Lower lobe of right lung (tissue), 2 donors: ENCODE measurements around the gene AGBL1. TPM values are rescaled to one million over a fixed set of nuclear protein-coding genes. Genes with fewer than 3 reads are reported as not detected.

Experiments
- ATAC-seq, 2 donors: fragments of 200-7000 bp; cut with Tn5 transposase; one replicate each; pipeline ENCODE4 v1.9.1; 2020 to 2022; ENCODE audit warnings: mild to moderate bottlenecking in 2 of 2, moderate library complexity in 2 of 2
- DNase-seq: peaks from one replicate; pipeline ENCODE4 v3.0.0-alpha.2; 2020
- H3K27ac ChIP-seq: fragments of 200-600 bp; one replicate; pipeline ENCODE4 v1.8.0; 2022
- H3K27me3 ChIP-seq: fragments of 200-600 bp; one replicate; pipeline ENCODE4 v1.8.0; 2022; ENCODE audit warnings: low read depth
- H3K36me3 ChIP-seq: fragments of 200-600 bp; one replicate; pipeline ENCODE4 v1.8.0; 2022; ENCODE audit warnings: mild to moderate bottlenecking
- H3K4me1 ChIP-seq: fragments of 200-600 bp; one replicate; pipeline ENCODE4 v1.8.0; 2022
- H3K4me3 ChIP-seq: fragments of 200-600 bp; one replicate; pipeline ENCODE4 v1.8.0; 2022; ENCODE audit warnings: mild to moderate bottlenecking
- H3K9me3 ChIP-seq: fragments of 200-600 bp; one replicate; pipeline ENCODE4 v1.8.0; 2022
- intact Hi-C: fragments of 100-400 bp; cut with DNase I; formaldehyde crosslinking; loops from one replicate; pipeline ENCODE4 v1.11.0; 2022
- total RNA-seq: library from RNA; stranded (reverse); fragmentation: NEBNext Ultra II Directional; extraction: Animal tissue kit (Norgen Biotek cat#: 25700); gene quantifications from one replicate; pipeline ENCODE4 v1.2.1, GENCODE V29; 2021
- TF ChIP-seq, protein P1 (sequence below): fragments of 200-600 bp; IDR thresholded peaks from one replicate; pipeline ENCODE4 v1.8.0; 2022; ENCODE audit warnings: antibody characterized with exemption, mild to moderate bottlenecking
- donor health status: DM: no; HTN: yes; CAD: no; lungs with severe emphysema.

Gene AGBL1
- total RNA-seq, 1 donor from 2014 or later, result 12.0 TPM

GRCh38 chr15:86411916-86412315 lies 332.2 kb downstream of the AGBL1 start:
- no peaks in the 10 kb centered on the region for H3K36me3 ChIP-seq
- TF ChIP-seq, protein P1, sequence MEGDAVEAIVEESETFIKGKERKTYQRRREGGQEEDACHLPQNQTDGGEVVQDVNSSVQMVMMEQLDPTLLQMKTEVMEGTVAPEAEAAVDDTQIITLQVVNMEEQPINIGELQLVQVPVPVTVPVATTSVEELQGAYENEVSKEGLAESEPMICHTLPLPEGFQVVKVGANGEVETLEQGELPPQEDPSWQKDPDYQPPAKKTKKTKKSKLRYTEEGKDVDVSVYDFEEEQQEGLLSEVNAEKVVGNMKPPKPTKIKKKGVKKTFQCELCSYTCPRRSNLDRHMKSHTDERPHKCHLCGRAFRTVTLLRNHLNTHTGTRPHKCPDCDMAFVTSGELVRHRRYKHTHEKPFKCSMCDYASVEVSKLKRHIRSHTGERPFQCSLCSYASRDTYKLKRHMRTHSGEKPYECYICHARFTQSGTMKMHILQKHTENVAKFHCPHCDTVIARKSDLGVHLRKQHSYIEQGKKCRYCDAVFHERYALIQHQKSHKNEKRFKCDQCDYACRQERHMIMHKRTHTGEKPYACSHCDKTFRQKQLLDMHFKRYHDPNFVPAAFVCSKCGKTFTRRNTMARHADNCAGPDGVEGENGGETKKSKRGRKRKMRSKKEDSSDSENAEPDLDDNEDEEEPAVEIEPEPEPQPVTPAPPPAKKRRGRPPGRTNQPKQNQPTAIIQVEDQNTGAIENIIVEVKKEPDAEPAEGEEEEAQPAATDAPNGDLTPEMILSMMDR, result no peak
- no peaks in the 10 kb centered on the region for H3K27me3 ChIP-seq
- no peak overlapping the region for H3K4me3 ChIP-seq
- DNase-seq (no peak), ATAC-seq (no peak)
- no peaks in the 10 kb centered on the region for H3K4me1 ChIP-seq
- no peak overlapping the region for H3K27ac ChIP-seq
- intact Hi-C loops, result no loop called here
- no peaks in the 10 kb centered on the region for H3K9me3 ChIP-seq

DNA sequence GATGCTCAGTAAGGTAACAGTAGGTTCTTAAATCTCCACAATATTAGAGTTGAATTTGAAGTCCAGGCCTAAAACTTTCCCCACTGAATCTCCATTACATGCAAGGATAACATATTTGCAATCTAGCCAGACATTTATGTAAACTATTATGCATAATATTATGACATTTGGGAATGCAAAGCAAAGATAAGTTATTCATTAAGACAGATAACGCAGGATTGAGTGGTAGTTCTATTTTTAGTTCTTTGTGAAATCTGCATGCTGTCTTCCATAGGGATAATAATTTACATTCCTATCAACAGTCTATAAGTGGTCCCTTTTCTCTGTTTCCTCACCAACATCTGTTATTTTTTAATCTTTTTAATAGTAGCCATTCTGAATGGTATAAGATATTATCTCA lies 333.5 kb downstream of the AGBL1 start:
- TF ChIP-seq, protein P1, result no peak
- DNase-seq (no peak), ATAC-seq (no peak)
- Histone ChIP-seq H3K27me3 (no peaks in the 10 kb centered on the region), H3K9me3 (no peaks in the 10 kb centered on the region), H3K36me3 (no peaks in the 10 kb centered on the region), H3K27ac (no peak overlapping the region), H3K4me3 (no peak overlapping the region), H3K4me1 (no peaks in the 10 kb centered on the region)
- intact Hi-C loops, result no loop called here

DNA sequence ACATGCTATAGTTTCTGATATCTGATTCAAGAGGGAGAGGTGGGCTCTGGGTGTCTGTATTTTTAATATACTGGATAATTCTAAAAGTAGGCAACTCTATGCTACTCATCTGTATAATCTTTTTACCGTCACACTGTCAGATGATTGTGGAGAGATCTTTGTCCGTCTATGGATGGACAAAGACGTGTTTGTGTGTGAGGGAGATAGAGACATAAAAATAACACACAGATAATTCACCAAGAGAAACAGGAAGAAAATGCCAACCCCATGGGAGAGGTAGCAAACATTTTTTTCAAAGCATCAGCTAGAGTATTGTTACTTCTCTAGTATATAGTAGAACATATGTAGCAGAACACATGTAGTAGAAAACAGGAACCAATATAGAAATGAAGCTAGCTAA lies 346.1 kb downstream of the AGBL1 start:
- no peaks in the 10 kb centered on the region for H3K27me3 ChIP-seq
- TF ChIP-seq, protein P1, result no peak
- no peaks in the 10 kb centered on the region for H3K36me3 ChIP-seq
- H3K4me1 ChIP-seq, result no peaks in the 10 kb centered on the region
- no peak for ATAC-seq
- intact Hi-C loops, result no loop called here
- H3K4me3 ChIP-seq, result no peak overlapping the region
- no peaks in the 10 kb centered on the region for H3K9me3 ChIP-seq
- no peak overlapping the region for H3K27ac ChIP-seq
- no peak for DNase-seq

GRCh38 chr15:86432861-86433260 lies 353.2 kb downstream of the AGBL1 start:
- intact Hi-C loops, result no loop called here
- no peaks in the 10 kb centered on the region for H3K36me3 ChIP-seq
- no peaks in the 10 kb centered on the region for H3K27me3 ChIP-seq
- ATAC-seq, result no peak
- H3K4me1 ChIP-seq, result no peaks in the 10 kb centered on the region
- no peak overlapping the region for H3K27ac ChIP-seq
- no peak for DNase-seq
- no peaks in the 10 kb centered on the region for H3K9me3 ChIP-seq
- H3K4me3 ChIP-seq, result no peak overlapping the region
- TF ChIP-seq, protein P1, result no peak

GRCh38 chr15:86433983-86434382 lies 354.3 kb downstream of the AGBL1 start:
- H3K4me3 ChIP-seq, result no peak overlapping the region

More at GRCh38 chr15:86433983-86434382, 354.3 kb downstream of the AGBL1 start:
- TF ChIP-seq, protein P1, result no peak
- H3K4me1 ChIP-seq, result no peaks in the 10 kb centered on the region
- DNase-seq, result no peak
- no peak overlapping the region for H3K27ac ChIP-seq
- H3K9me3 ChIP-seq, result no peaks in the 10 kb centered on the region
- ATAC-seq, result no peak
- H3K27me3 ChIP-seq, result no peaks in the 10 kb centered on the region
- intact Hi-C loops, result no loop called here
- no peaks in the 10 kb centered on the region for H3K36me3 ChIP-seq
